Endothelial cell of umbilical vein (primary cell): ENCODE results near the gene ARHGAP20. TPM values are rescaled to one million over a fixed set of nuclear protein-coding genes. Genes with fewer than 3 reads are reported as not detected.

ENCODE experiments used
- BruUV-seq: library from RNA; stranded (reverse); fragments of 400-500 nt; replicated peaks from 2 replicates; lab custom pipeline; 2021; lab: Mats Ljungman, UMichigan
- CTCF ChIA-PET: fragments of 300-600, 350-600 bp; sonication (Branson Sonifier 250); formaldehyde crosslinking; loops from one replicate; lab custom pipeline; 2021; ENCODE audit warnings: antibody characterized with exemption, inconsistent platforms; lab: Charles Lee
- POLR2A ChIA-PET: fragments of 300-600, 350-600 bp; sonication (Branson Sonifier 250); formaldehyde crosslinking; loops from one replicate; lab custom pipeline; 2021; ENCODE audit warnings: antibody characterized with exemption, inconsistent platforms; lab: Charles Lee
- DNase-seq: peaks from one replicate; pipeline ENCODE4 v3.0.0-alpha.2; 2011; ENCODE audit warnings: low read depth, low spot score
- FAIRE-seq: peaks from 2 replicates; lab custom pipeline; 2011; peaks lifted over from hg19 to GRCh38; lab: Jason Lieb, UNC
- H2AFZ ChIP-seq: 2 replicates; pipeline ENCODE4 v1.6.0; 2012; ENCODE audit warnings: low read depth, low read length, control low read depth, inconsistent platforms
- H3K27ac ChIP-seq: 2 replicates; pipeline ENCODE4 v1.5.1; 2011; ENCODE audit warnings: low read depth, mild to moderate bottlenecking, control low read depth, low read length, moderate library complexity; ENCODE audit not compliant: insufficient read depth
- H3K27me3 ChIP-seq, 2 experiments: 2 replicates each; pipeline versions ENCODE4 v1.6.0 to v1.6.1; 2011; ENCODE audit warnings: low read length in 2 of 2, mixed read lengths in 1 of 2; ENCODE audit not compliant: control insufficient read depth in 2 of 2, insufficient read depth in 2 of 2
- H3K36me3 ChIP-seq, 2 experiments: 2 replicates in 1 of 2; 3 replicates in 1 of 2; pipeline ENCODE4 v1.5.1; 2011; ENCODE audit warnings: low read length in 2 of 2, mild to moderate bottlenecking in 1 of 2, moderate library complexity in 1 of 2; ENCODE audit not compliant: control insufficient read depth in 2 of 2, insufficient read depth in 2 of 2; ENCODE audit errors: extremely low read depth in 1 of 2
- H3K4me1 ChIP-seq: 3 replicates; pipeline ENCODE4 v1.5.1; 2011; ENCODE audit warnings: mild to moderate bottlenecking, low read length; ENCODE audit not compliant: control insufficient read depth, insufficient read depth; ENCODE audit errors: extremely low read depth
- H3K4me2 ChIP-seq: 2 replicates; pipeline ENCODE4 v1.6.1; 2011; ENCODE audit warnings: low read length, control low read depth, mixed read lengths; ENCODE audit not compliant: insufficient read depth
- H3K4me3 ChIP-seq, 3 experiments: fragments of 200-600 bp in 1 of 3; sonication (generic), shearing (Covaris generic) in 1 of 3; replicated peaks in 1 of 3; 2 replicates each; pipeline ENCODE4 v1.5.1; 2011 to 2016; ENCODE audit warnings: control low read depth in 3 of 3, low read length in 3 of 3, mild to moderate bottlenecking in 2 of 3, inconsistent platforms in 1 of 3, low read depth in 1 of 3, moderate library complexity in 1 of 3; ENCODE audit not compliant: insufficient read depth in 1 of 3
- H3K79me2 ChIP-seq: 2 replicates; pipeline ENCODE4 v1.6.0; 2012; ENCODE audit warnings: low read length, inconsistent platforms; ENCODE audit not compliant: control insufficient read depth, insufficient read depth
- H3K9ac ChIP-seq: replicated peaks from 2 replicates; pipeline ENCODE3; 2011; ENCODE audit warnings: low read length, control low read depth; ENCODE audit not compliant: insufficient read depth; ENCODE audit errors: extremely low read depth
- H3K9me1 ChIP-seq: replicated peaks from 3 replicates; pipeline ENCODE4 v1.6.0; 2011; ENCODE audit warnings: mild to moderate bottlenecking, low read length; ENCODE audit not compliant: control insufficient read depth, insufficient read depth; ENCODE audit errors: extremely low read depth
- H3K9me3 ChIP-seq: replicated peaks from 2 replicates; pipeline ENCODE4 v1.5.1; 2012; ENCODE audit warnings: low read length, inconsistent platforms; ENCODE audit not compliant: control insufficient read depth, insufficient read depth
- H4K20me1 ChIP-seq: replicated peaks from 2 replicates; pipeline ENCODE3; 2011; ENCODE audit warnings: mild to moderate bottlenecking, low read length; ENCODE audit not compliant: control insufficient read depth, insufficient read depth; ENCODE audit errors: extremely low read depth
- CTCF ChIP-seq, 2 donors: IDR thresholded peaks; 1 replicate in 1 of 2; 2 replicates in 1 of 2; pipeline ENCODE4 v1.5.1; 2011; ENCODE audit warnings: low read length in 2 of 2, mild to moderate bottlenecking in 2 of 2, moderate library complexity in 2 of 2, control low read depth in 1 of 2, inconsistent platforms in 1 of 2, low read depth in 1 of 2; ENCODE audit not compliant: insufficient read depth in 1 of 2; ENCODE audit errors: extremely low read depth in 1 of 2
- EZH2 ChIP-seq: IDR thresholded peaks from 2 replicates; pipeline ENCODE4 v1.6.1; 2012; ENCODE audit warnings: borderline replicate concordance, low read depth, mild to moderate bottlenecking, moderate library complexity, low read length, inconsistent platforms; ENCODE audit not compliant: severe bottlenecking
- FOS ChIP-seq: IDR thresholded peaks from 2 replicates; pipeline ENCODE4 v1.6.1; 2011; ENCODE audit warnings: mild to moderate bottlenecking, low read length, moderate library complexity, borderline replicate concordance; ENCODE audit not compliant: insufficient read depth
- GATA2 ChIP-seq: IDR thresholded peaks from 2 replicates; pipeline ENCODE4 v1.7.0; 2011; ENCODE audit warnings: low read depth, mild to moderate bottlenecking, moderate library complexity, mixed read lengths, low read length; ENCODE audit not compliant: insufficient read length, insufficient read depth
- JUN ChIP-seq: IDR thresholded peaks from 2 replicates; pipeline ENCODE4 v1.6.1; 2011; ENCODE audit warnings: borderline replicate concordance, low read depth; ENCODE audit not compliant: insufficient read length, insufficient read depth
- MYC ChIP-seq: IDR thresholded peaks from one replicate; pipeline ENCODE4 v1.6.1; 2011; ENCODE audit warnings: mild to moderate bottlenecking, low read depth, low read length
- POLR2A ChIP-seq: IDR thresholded peaks from 2 replicates; pipeline ENCODE4 v1.6.1; 2012; ENCODE audit warnings: low read depth, mild to moderate bottlenecking, control low read depth, low read length
- POLR2AphosphoS5 ChIP-seq: IDR thresholded peaks from 2 replicates; pipeline ENCODE4 v1.6.1; 2012; ENCODE audit warnings: low read depth, mild to moderate bottlenecking, control low read depth, low read length, moderate library complexity; ENCODE audit not compliant: insufficient read depth
- dilution Hi-C: fragments of 300-500 bp; cut with MboI; formaldehyde crosslinking; loops from one replicate; pipeline ENCODE4 v1.15.0; 2019; ENCODE audit warnings: low sequenced_read_pairs; ENCODE audit not compliant: extremely low pct_ligation_motif_present
- intact Hi-C: fragments of 100-400 bp; cut with micrococcal nuclease; formaldehyde crosslinking; loops from one replicate; pipeline ENCODE4 v1.10.0; 2022
- polyA plus RNA-seq, 4 experiments: library from polyadenylated mRNA; depleted of rRNA in 3 of 4; stranded (reverse) in 3 of 4; unstranded in 1 of 4; fragments of >200 nt; gene quantifications; 2 replicates each; pipeline versions ENCODE4 v1.2.1 to v1.2.3, GENCODE V29; 2011 to 2012; ENCODE audit warnings: missing spikeins in 1 of 4
- total RNA-seq: library from RNA; stranded (reverse); gene quantifications from 2 replicates; pipeline ENCODE4 v1.2.3, GENCODE V29; 2021
- TF ChIP-seq, protein P1 (sequence below): IDR thresholded peaks from 2 replicates; pipeline ENCODE4 v1.6.1; 2011; ENCODE audit not compliant: insufficient read depth, insufficient read length

The ARHGAP20 gene
- total and polyA plus RNA-seq, 2 donors (not counting 3 experiments of a cell fraction or from before 2014, with no cell fraction given): 0.51 to 1.1 TPM

DNA sequence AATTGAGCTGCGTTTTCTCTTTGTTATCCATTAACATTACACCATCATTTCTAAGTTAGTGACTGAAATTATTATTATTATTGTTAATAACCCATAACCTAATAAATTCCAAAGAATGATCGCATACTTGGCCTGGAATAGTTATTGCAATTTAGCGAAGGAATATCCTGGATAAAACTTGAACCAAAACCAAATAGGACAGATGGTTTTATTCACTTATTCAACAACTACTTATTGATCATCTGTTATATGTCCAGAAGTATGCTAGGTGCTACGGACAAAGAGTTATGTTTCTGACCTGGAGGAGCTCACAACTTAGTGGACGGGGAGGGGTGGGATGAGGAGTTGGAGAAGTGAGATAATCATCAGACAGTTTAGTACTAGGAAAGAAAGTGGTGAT is 44.8 kb upstream of the ARHGAP20 start:
- no peak overlapping the region for H2AFZ ChIP-seq
- no peaks in the 10 kb centered on the region for H3K9me1 ChIP-seq
- ChIA-PET CTCF (interaction anchor here (1.6 kb wide), 1 partner anchor 20 kb away, joined by 4 read pairs; no protein-coding TSS in a partner anchor), POLR2A (no interaction called here)
- no peaks in the 10 kb centered on the region for H4K20me1 ChIP-seq
- dilution Hi-C loops: no loop called here
- no peaks in the 10 kb centered on the region for H3K79me2 ChIP-seq
- intact Hi-C loops: no loop called here
- FAIRE-seq: no peak
- no peak for TF ChIP-seq FOS
- no peak for TF ChIP-seq CTCF (IDR thresholded peaks at IDR 0.05; ENCODE audit: extremely low read depth in 1 of 2, insufficient read depth in 1 of 2, low read depth in 1 of 2, low read length in 2 of 2)
- no peak for TF ChIP-seq POLR2AphosphoS5
- TF ChIP-seq, protein P1, sequence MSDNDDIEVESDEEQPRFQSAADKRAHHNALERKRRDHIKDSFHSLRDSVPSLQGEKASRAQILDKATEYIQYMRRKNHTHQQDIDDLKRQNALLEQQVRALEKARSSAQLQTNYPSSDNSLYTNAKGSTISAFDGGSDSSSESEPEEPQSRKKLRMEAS: no peak
- no peak for TF ChIP-seq GATA2
- no peak for TF ChIP-seq MYC
- no peak for TF ChIP-seq EZH2
- TF ChIP-seq JUN: no peak
- TF ChIP-seq POLR2A: no peak
- DNase-seq: no peak
- no peak overlapping the region for H3K9ac ChIP-seq
- H3K4me3 ChIP-seq: no peak overlapping the region
- H3K4me2 ChIP-seq: no peak overlapping the region
- H3K27me3 ChIP-seq: no peaks in the 10 kb centered on the region
- H3K4me1 ChIP-seq: no peaks in the 10 kb centered on the region
- BruUV-seq: no TSS peak
- H3K36me3 ChIP-seq: no peaks in the 10 kb centered on the region
- H3K27ac ChIP-seq: no peak overlapping the region
- no peaks in the 10 kb centered on the region for H3K9me3 ChIP-seq
